SH-SY5Y (cell line): Measurements from ENCODE around the gene RAPGEF1.

Experiments
- GATA2 ChIP-seq: IDR thresholded peaks from 2 replicates; pipeline ENCODE4 v1.6.1; 2011; ENCODE audit warnings: mild to moderate bottlenecking, low read depth, low read length
- GATA3 ChIP-seq: IDR thresholded peaks from 2 replicates; pipeline ENCODE4 v1.6.1; 2011; ENCODE audit warnings: low read depth, mild to moderate bottlenecking, low read length, moderate library complexity

DNA sequence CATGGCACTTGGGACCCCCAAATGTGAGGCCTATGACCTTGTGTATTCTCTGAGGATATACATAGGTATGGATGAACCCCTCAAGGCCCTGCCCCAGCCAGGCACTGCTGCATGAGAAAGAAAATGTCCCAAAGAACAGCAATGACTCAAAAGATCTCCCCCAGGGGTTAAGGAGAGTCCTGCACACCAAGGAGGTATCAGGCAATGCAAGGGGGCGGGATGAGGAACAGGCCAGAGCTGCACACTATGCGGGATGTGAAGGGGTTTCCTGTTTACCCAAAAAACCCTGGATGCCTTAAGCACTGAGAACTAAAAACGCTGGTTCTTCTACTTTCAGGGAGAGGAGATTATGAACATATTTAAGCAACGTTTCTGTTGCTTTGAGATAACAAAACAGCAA, 3.4 kb downstream of the RAPGEF1 start:
- TF ChIP-seq GATA2: no peak
- no peak for TF ChIP-seq GATA3
